Activated CD4-positive, alpha-beta T cell treated with anti-CD3 and anti-CD28 coated beads, Interleukin-2, amount 50 U/mL, for 48 hours (primary cell): ENCODE measurements around the gene GAGE1.
"Not testable (repeated sequence)": the region's sequence is repeated elsewhere in the genome, so short reads cannot be mapped to it uniquely, and the experiment has no call there.

ENCODE experiments used
- DNase-seq, 2 experiments: peaks; one replicate each; pipeline ENCODE4 v3.0.0-alpha.2; 2020

Gene GAGE1

GRCh38 chrX:49598720-49599119 is at the start of gene GAGE1:
Gene GAGE1, plus strand, starts transcription at chrX:49599020. Its CDS starts 1,155 bp downstream, at chrX:49600175.
- not testable (repeated sequence) for DNase-seq

GRCh38 chrX:49550989-49551388 is 47.8 kb upstream of the GAGE1 start, which contains the start of gene GAGE12E:
Gene GAGE12E, plus strand, starts transcription at chrX:49551289. Its CDS starts 1,155 bp downstream, at chrX:49552444.
- DNase-seq: not testable (repeated sequence)

- DNase-seq: not testable (repeated sequence)
These were observed 38.3 kb upstream of the GAGE1 start, which contains the start of gene GAGE12F for GRCh38 chrX:49560542-49560941. Gene GAGE12F, plus strand, starts transcription at chrX:49560842. Its CDS starts 1,155 bp downstream, at chrX:49561997.

- DNase-seq: not testable (repeated sequence)
These were observed 30.1 kb upstream of the GAGE1 start for GRCh38 chrX:49568728-49569127.

GRCh38 chrX:49569152-49569551 is 29.7 kb upstream of the GAGE1 start:
- DNase-seq: not testable (repeated sequence)

- not testable (repeated sequence) for DNase-seq
These were observed 28.7 kb upstream of the GAGE1 start, which contains the start of gene GAGE12G for GRCh38 chrX:49570100-49570499. Gene GAGE12G, plus strand, starts transcription at chrX:49570400. Its CDS starts 1,155 bp downstream, at chrX:49571555.

GRCh38 chrX:49579649-49580048 is 19.2 kb upstream of the GAGE1 start, which contains the start of gene GAGE12H:
Gene GAGE12H, plus strand, starts transcription at chrX:49579949. Its CDS starts 1,155 bp downstream, at chrX:49581104.
- DNase-seq: not testable (repeated sequence)

GRCh38 chrX:49589196-49589595 is 9.6 kb upstream of the GAGE1 start, which contains the start of gene GAGE2A:
Gene GAGE2A, plus strand, starts transcription at chrX:49589496. Its CDS starts 1,155 bp downstream, at chrX:49590651.
- DNase-seq: not testable (repeated sequence)

- DNase-seq: peak in 1 of 2 experiments; percentile 2
These were observed 8.9 kb upstream of the GAGE1 start for GRCh38 chrX:49589769-49590478.

GRCh38 chrX:49590488-49590887 is 8.3 kb upstream of the GAGE1 start:
- not testable (repeated sequence) for DNase-seq

- no peak for DNase-seq
These were observed 12.0 kb downstream of the GAGE1 start for GRCh38 chrX:49610718-49611310.

GRCh38 chrX:49618574-49618973 is 19.8 kb downstream of the GAGE1 start:
- no peak for DNase-seq

GRCh38 chrX:49627086-49627777 is 28.4 kb downstream of the GAGE1 start:
- peak; percentile 24 to 31 for DNase-seq

GRCh38 chrX:49644991-49645637 is 46.3 kb downstream of the GAGE1 start:
- DNase-seq: no peak

GRCh38 chrX:49656533-49656932 is 57.7 kb downstream of the GAGE1 start:
- no peak for DNase-seq
